GM18505 (cell line): ENCODE measurements around the gene MAML3.

ENCODE experiments used
- ATAC-seq: cut with Tn5 transposase; IDR thresholded peaks from one replicate; pipeline ENCODE4 v1.9.1; 2021; ENCODE audit not compliant: unreplicated experiment
- POLR2A ChIP-seq: IDR thresholded peaks from 4 replicates; pipeline ENCODE4 v1.6.1; 2011; ENCODE audit warnings: borderline replicate concordance; ENCODE audit not compliant: insufficient read depth, insufficient read length; ENCODE audit errors: extremely low read depth

Gene MAML3

GRCh38 chr4:139743027-139743426, 411.0 kb downstream of the MAML3 start:
- no peak for TF ChIP-seq POLR2A
- ATAC-seq, result no peak

- no peak for ATAC-seq
- no peak for TF ChIP-seq POLR2A
Observed at GRCh38 chr4:139740531-139741041, 413.4 kb downstream of the MAML3 start.

GRCh38 chr4:139740121-139740520, 413.9 kb downstream of the MAML3 start:
- TF ChIP-seq POLR2A, result no peak
- ATAC-seq, result no peak

- no peak for TF ChIP-seq POLR2A
- no peak for ATAC-seq
Observed at GRCh38 chr4:139738846-139739613, 415.0 kb downstream of the MAML3 start.

- no peak for TF ChIP-seq POLR2A
- no peak for ATAC-seq
Observed at GRCh38 chr4:139736661-139737060, 417.3 kb downstream of the MAML3 start.

- ATAC-seq, result no peak
Observed at GRCh38 chr4:139736274-139736660, 417.7 kb downstream of the MAML3 start.

GRCh38 chr4:139735381-139736273, 418.4 kb downstream of the MAML3 start:
- ATAC-seq, result no peak
- TF ChIP-seq POLR2A, result no peak

More at GRCh38 chr4:139736274-139736660, 417.7 kb downstream of the MAML3 start:
- no peak for TF ChIP-seq POLR2A

- ATAC-seq, result peak; percentile 81
- no peak for TF ChIP-seq POLR2A
Observed at GRCh38 chr4:139734875-139735380, 419.1 kb downstream of the MAML3 start.

GRCh38 chr4:139734201-139734874, 419.6 kb downstream of the MAML3 start:
- ATAC-seq, result no peak
- TF ChIP-seq POLR2A, result no peak

GRCh38 chr4:139732991-139733570, 420.9 kb downstream of the MAML3 start:
- no peak for ATAC-seq
- TF ChIP-seq POLR2A, result no peak

GRCh38 chr4:139728840-139729239, 425.1 kb downstream of the MAML3 start:
- ATAC-seq, result no peak
- no peak for TF ChIP-seq POLR2A

- TF ChIP-seq POLR2A, result no peak
- ATAC-seq, result no peak
Observed at GRCh38 chr4:139728146-139728545, 425.8 kb downstream of the MAML3 start.
